Stimulated activated CD4-positive, alpha-beta T cell treated with anti-CD3 and anti-CD28 coated beads, Interleukin-1b, Interleukin-23, amount 100 ng/mL, for 24 hours (primary cell): ENCODE results near the gene PEX5L.
"Not testable (repeated sequence)": the region's sequence is repeated elsewhere in the genome, so short reads cannot be mapped to it uniquely, and the experiment has no call there.

Experiments
- DNase-seq, 4 experiments: peaks; one replicate each; pipeline ENCODE4 v3.0.0-alpha.2; 2020; ENCODE audit warnings: low read depth in 4 of 4, low spot score in 1 of 4

The PEX5L gene

DNA sequence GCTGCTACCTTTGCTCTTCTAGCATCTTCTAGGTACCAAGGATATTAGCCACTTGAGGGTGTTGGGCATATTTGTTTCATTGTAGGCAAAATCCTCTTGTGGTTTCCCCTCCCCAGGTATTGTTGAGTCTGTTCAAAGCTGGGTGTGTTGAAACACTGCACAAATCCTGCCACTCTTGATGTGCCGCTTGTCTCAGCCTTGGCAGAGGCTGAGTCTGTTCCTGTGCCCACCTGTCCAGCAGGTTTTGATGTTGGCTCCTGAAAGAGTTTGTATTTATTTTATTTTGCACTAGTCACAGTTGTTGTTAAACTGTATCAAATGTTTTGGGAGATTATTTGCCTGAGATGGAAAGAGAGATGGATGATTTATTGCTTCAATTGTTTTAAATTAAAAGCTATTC is 247.7 kb downstream of the PEX5L start:
- DNase-seq: no peak

DNA sequence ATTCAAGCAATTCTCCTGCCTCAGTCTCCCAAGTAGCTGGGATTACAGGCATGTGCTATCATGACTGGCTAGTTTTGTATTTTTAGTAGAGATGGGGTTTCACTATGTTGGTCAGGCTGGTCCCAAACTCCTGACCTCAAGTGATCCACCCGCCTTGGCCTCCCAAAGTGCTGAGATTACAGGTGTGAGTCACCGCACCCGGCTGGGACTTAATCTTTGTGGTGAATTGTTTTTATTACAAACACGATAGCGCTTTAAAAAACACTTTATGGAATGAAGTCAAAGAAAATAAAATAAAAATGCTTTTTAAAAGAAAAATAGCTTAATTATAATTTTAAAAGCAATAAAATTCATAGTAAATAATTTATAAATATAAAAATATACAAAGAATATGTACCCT is 253.9 kb downstream of the PEX5L start:
- DNase-seq: not testable (repeated sequence)

DNA sequence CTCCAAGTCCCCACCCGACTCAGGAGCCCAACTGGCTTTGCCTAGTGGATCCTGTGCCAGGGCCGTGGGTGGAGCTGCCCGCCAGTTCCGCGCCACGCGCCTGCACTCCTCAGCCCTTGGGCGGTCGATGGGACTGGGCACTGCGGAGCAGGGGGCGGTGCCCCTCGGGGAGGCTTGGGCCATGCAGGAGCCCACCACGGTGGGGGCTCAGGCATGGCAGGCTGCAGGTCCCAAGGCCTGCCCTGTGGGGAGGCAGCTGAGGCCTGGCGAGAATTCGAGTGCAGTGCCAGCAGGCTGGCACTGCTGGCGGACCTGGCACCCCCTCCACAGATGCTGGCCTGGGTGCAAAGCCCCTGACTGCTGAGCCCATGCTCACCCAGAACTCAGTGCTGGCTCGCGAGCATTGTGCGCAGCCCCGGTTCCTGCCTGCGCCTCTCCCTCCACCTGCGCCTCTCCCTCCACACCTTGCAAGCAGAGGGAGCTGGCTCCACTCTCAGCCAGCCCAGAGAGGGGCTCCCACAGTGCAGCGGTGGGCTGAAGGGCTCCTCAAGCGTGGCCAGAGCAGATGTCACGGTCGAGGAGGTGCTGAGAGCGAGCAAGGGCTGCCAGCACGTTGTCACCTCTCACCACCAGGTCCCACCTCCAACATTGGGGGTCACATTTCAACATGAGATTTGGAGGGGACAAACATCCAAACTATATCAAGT is 261.2 kb downstream of the PEX5L start:
- no peak for DNase-seq

DNA sequence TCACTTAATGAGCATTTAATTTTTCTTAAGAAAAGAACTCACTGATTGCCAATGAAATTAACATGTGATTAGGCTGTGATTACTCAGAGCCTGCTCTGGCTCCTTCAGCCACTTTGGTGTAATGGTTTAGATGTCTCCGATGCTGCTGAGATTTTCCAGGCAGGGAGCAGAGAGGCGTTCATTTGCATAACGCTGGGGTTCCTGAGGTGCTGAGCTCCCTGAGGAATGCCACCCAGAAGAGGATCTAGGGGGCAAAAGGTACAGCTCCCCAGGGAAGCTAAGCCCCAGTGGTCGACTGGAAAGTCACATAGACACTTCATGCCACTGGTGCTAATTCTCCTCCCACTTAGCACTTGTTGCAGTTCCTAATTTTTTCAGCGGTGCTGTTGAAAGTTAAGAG is 264.4 kb downstream of the PEX5L start:
- DNase-seq: no peak

DNA sequence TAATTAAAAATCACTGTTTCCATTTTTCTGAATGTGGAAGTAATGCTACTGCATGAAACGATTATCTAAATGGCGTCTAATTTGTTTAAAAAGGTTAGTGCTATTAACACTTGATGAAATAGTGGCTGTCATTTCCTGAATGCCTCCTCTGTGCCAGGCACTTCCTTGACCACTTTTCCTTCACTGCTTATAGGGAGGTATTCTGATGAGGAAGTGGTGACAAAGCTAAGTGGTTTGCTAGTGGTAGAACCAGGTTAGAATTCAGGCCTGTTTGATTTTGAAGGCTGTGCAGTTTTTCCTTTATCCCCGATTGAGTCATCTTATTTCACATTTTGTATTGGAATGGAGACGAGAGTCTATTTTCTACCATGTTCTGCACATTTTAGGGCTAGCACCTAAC is 264.9 kb downstream of the PEX5L start:
- no peak for DNase-seq

DNA sequence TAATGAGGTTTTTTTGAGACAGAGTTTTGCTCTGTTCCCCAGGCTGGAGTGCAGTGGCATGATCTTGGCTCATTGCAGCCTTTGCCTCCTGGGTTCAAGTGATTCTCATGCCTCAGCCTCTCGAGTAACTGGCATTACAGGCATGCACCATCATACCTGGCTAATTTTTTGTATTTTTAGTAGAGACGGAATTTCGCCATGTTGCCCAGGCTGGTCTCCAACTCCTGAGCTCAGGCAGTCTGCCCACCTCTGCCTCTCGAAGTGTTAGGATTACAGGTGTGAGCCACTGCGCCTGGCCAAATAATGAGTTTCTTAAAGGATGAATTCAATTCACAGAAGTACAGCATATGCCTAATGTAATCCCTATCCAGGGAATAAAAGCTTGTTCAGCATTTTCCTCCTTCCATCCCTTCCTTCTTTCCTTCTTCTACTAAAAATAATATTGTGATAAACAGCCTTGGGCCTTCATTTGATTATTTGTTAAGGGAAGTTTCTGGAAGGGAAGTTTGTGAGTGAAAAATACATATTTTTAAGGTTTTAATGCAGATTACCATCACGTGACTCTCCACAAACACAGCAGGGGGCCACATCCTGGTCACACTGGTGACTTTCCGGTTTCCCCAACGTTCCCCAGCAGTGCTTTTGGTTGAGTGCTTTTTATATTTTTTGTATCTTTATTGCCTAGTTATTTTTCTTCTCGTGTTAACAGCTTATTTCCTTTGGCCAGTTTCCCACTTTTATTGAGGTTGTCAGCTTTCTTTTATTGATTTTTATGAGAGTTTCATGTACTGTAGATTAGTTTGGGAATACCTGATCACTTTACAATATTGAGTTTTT is 267.1 kb downstream of the PEX5L start:
- DNase-seq: no peak

DNA sequence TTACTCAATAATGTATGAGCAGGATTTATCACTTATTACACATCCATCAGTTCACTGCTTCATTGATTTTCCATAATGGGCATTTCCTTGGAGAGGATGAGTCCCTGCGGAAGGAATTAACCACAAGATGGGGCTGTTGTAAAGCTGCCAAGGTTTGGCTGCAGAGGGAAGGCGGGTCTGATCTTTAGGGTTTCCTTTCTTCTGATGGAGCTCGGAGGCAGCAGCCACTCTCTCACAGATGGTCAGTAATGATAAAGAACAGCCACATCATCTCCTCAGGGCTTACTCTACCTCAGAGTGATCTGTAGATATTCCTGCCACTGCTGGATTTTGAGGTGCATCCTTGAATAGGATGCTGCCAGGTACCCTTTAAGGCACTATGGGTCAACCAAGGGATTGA is 268.7 kb downstream of the PEX5L start:
- no peak for DNase-seq

DNA sequence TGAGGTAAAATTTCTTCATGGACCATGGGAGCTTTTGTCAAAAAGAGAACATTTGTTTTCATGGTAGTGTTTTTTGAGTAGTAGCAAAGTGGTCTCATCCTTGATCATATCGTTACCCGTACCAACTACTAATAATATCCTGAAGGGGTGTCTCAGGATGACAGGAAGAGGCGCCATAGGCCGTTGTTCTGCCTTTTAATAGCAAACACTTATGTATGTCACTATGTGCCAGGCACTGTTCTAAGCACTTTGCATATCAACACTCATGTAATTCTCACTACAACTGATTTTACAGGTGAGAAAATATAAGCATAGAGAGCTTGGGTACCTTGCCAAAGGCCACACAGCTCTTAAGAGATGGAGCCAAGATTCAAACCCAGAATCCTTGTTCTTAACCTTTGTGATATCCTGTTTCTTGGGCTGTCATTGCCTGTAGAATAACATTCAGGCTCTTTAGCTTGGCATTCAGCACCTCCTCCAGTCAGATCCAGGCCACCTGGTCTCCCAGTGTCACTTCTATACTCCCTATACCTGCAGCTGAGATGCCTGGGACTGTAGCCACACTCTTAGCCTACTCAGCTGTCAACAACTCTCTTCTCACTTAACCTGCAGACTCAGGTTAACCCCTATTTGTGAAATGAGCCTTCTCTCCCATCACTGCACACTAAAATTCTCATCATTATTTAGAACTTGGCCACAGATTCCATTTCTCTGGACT is 270.2 kb downstream of the PEX5L start:
- no peak for DNase-seq

DNA sequence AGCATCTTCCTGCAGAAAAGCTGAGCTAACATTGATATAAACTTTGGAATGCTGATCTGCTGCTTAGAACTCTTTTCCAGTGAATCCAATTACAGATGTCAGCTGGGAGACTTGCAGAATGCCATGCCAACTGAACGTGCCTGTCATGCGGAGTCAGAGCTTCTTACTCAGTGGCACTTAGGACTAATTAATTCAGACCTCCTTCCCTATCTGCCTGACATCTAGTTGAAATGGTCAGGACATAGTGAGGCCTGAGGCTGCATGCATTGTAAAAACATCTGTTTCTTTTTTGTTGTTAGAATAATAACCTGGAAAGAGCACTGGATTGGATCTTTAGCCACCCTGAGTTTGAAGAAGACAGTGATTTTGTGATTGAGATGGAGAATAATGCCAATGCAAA is 271.3 kb downstream of the PEX5L start:
- no peak for DNase-seq

DNA sequence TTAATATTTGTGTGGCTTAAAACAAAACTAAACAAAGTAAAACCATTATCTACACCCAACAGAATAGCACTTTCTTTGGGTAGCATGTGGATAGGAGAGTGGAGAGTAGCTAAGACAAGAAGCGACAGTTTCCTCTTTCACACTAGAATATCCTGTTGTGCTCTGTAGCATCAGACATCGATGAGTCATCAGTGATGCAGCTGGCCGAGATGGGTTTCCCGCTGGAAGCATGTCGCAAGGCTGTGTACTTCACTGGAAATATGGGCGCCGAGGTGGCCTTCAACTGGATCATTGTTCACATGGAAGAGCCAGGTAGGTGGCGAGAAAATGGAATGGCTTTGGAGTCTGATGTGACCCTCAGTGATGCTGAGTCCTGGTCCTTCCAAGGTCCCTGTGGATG is 275.8 kb downstream of the PEX5L start:
- DNase-seq: no peak

DNA sequence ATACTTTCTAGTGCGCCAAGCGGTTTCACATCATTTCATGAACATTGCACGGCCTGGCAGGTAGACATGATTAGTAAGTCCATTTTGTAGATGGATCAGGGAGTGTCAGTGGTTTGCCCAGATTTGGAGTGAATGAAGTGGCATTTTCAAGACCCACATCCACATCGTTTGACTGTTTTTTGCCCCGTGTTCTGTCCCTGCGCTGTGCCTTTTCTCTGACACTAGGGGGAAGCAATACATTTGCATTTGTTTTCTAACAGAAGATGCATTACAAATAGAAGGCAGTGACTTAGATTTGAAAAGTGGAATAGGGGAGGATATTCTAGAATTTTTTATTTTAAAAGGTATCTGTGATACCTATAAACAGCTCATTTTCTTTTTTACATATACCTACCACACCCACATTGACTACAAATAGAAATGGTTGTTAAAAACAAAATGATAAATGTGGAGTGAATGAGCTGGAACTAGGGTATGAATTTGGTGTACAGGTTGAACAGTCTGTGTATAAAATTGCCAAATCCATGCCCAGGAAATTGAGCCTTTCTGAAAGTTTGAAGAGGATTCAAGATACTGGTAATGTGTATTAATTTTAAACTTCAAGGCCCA is 285.9 kb downstream of the PEX5L start:
- no peak for DNase-seq

DNA sequence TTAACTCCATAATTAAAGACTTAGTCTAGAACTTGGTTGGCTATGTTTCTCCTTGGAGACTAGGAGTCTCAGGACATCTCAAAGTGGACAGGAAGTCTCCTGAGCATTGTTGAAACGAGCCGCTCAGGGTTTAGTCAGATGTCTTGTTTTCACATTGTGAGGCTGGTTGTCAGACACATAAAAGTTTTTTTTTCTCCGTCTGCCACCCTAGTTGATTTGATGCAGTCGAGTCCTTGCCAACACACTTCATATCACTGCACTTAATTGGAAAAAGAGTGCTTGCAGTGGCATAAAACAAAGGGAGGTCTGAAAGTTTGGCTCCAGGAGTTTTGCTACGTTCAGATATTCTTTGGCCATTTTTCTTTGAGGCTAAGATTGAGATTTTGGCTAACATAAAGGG is 291.0 kb downstream of the PEX5L start:
- DNase-seq: no peak

DNA sequence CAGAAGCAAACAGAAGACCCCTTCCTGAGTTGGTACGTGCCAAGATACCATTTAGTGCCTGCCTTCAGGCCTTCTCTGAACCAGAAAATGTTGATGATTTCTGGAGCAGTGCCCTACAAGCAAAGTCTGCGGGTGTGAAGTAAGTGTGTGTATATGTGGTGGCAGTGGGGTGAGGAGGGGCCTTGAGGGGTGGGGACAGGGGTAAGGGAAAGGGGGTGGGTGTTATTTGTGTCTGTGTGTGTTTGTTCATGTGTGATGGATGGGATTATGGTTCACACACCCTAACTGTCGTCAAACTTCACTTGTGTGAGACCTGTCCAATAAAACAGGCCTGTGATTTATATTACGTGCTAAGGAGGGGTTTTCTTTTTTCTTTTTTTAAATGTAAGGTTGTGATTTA is 291.7 kb downstream of the PEX5L start:
- DNase-seq: no peak
